K562 (cell line): Measurements from ENCODE around the gene CNPY3. TPM values are rescaled to one million over a fixed set of nuclear protein-coding genes. Genes with fewer than 3 reads are reported as not detected.
A peak's percentile ranks its signal among the peaks of the same experiment; 100 is the strongest.

Experiments
- CXXC5 ChIP-seq: fragments of 250-450 bp; sonication (Bioruptor Pico); IDR thresholded peaks from 2 replicates; pipeline ENCODE4 v1.8.0; 2022; ENCODE audit warnings: inconsistent platforms, mild to moderate bottlenecking, moderate library complexity
- FOS ChIP-seq: IDR thresholded peaks from 3 replicates; pipeline ENCODE4 v1.6.1; 2011; ENCODE audit not compliant: insufficient read length; ENCODE audit errors: extremely low read depth
- FOXK2 ChIP-seq, 2 experiments: fragments of 450-650 bp; IDR thresholded peaks in 1 of 2; conservative IDR thresholded peaks in 1 of 2; 2 replicates each; pipeline ENCODE4 v1.6.1; 2016; ENCODE audit warnings: low read depth in 2 of 2, mild to moderate bottlenecking in 1 of 2
- KAT7 ChIP-seq: sonication (generic); formaldehyde crosslinking; IDR thresholded peaks from 2 replicates; pipeline ENCODE4 v1.8.0; 2022; ENCODE audit warnings: missing genetic modification reagents, mild to moderate bottlenecking, borderline replicate concordance
- MITF ChIP-seq: IDR thresholded peaks from 2 replicates; pipeline ENCODE4 v1.6.1; 2014; ENCODE audit warnings: antibody characterized with exemption
- RCOR1 ChIP-seq, 2 experiments: IDR thresholded peaks; 2 replicates each; pipeline ENCODE4 v1.6.1; 2012; ENCODE audit warnings: low read depth in 2 of 2, low read length in 2 of 2, borderline replicate concordance in 1 of 2, improper control_type of control experiment in 1 of 2
- SAP30 ChIP-seq: fragments of 200-600 bp; sonication (generic); IDR thresholded peaks from 2 replicates; pipeline ENCODE4 v1.6.1; 2012; ENCODE audit warnings: borderline replicate concordance, low read depth, mild to moderate bottlenecking, moderate library complexity, low read length, control low read depth, inconsistent platforms; ENCODE audit not compliant: insufficient read depth, poor library complexity, severe bottlenecking
- SIX5 ChIP-seq, 2 experiments: IDR thresholded peaks; 2 replicates each; pipeline ENCODE4 v1.6.1; 2011; ENCODE audit warnings: low read length in 2 of 2, borderline replicate concordance in 1 of 2, low read depth in 1 of 2, mild to moderate bottlenecking in 1 of 2, moderate library complexity in 1 of 2; ENCODE audit not compliant: insufficient read depth in 1 of 2
- U2AF1 ChIP-seq: fragments of 200-400 bp; formaldehyde crosslinking; optimal IDR thresholded peaks from 2 replicates; pipeline ENCODE3; 2017; ENCODE audit warnings: mild to moderate bottlenecking, low read depth, low read length, moderate library complexity
- WHSC1 ChIP-seq: IDR thresholded peaks from one replicate; pipeline ENCODE4 v1.6.1; 2012; ENCODE audit warnings: low read length, control low read depth, inconsistent platforms
- ZBED1 ChIP-seq: IDR thresholded peaks from 2 replicates; pipeline ENCODE4 v1.6.1; 2014
- ZBTB2 ChIP-seq: fragments of 450-650 bp; IDR thresholded peaks from 2 replicates; pipeline ENCODE4 v1.6.1; 2016; ENCODE audit warnings: antibody characterized with exemption
- ZNF24 ChIP-seq: fragments of 450-650 bp; IDR thresholded peaks from 2 replicates; pipeline ENCODE4 v1.6.1; 2016
- ZNF592 ChIP-seq: fragments of 450-650 bp; IDR thresholded peaks from 2 replicates; pipeline ENCODE4 v1.6.1; 2017; ENCODE audit warnings: antibody characterized with exemption, mild to moderate bottlenecking
- ZNF76 ChIP-seq: fragments of 250-450 bp; sonication (Bioruptor Pico); IDR thresholded peaks from 2 replicates; pipeline ENCODE4 v1.4.0; 2020; ENCODE audit warnings: mild to moderate bottlenecking, moderate library complexity, borderline replicate concordance
- polyA plus RNA-seq, 8 experiments: library from polyadenylated mRNA; depleted of rRNA in 4 of 8; stranded (reverse) in 5 of 8; unstranded in 3 of 8; fragments of >200 nt; fragmentation: Nextera tagmentation in 2 of 8; fragmentation: Illumina TruSeq in 1 of 8; extraction: Ambion mirVana in 2 of 8; extraction: Trizol in 1 of 8; gene quantifications; 2 replicates each; pipeline versions ENCODE4 v1.2.1 to v1.2.3, GENCODE V29; 2011 to 2014; ENCODE audit warnings: inconsistent platforms in 1 of 8, missing spikeins in 1 of 8
- total RNA-seq, 7 experiments: library from RNA; depleted of rRNA in 6 of 7; stranded (reverse); fragments of >200 nt in 6 of 7; fragmentation: Illumina TruSeq in 2 of 7; extraction: Trizol in 2 of 7; gene quantifications; 2 replicates each; pipeline versions ENCODE4 v1.2.1 to v1.2.3, GENCODE V29; 2011 to 2021; ENCODE audit warnings: low replicate concordance in 1 of 7

Gene CNPY3
- total and polyA plus RNA-seq, 9 of the 15 experiments (the other 6 are each of a cell fraction or from before 2014, with no cell fraction given) = 2.4 to 37.4 (median 21.2) TPM

- peak; percentile 75 for TF ChIP-seq ZNF592
- peak; percentile 98 for TF ChIP-seq CXXC5
- peak; percentile 97; the same call in 1 of the 2 replicates for TF ChIP-seq KAT7
- TF ChIP-seq WHSC1 = no peak
- peak; percentile 61 for TF ChIP-seq U2AF1
- peak; percentile 71 for TF ChIP-seq MITF
- TF ChIP-seq ZBED1 = no peak
- TF ChIP-seq FOS = peak; percentile 99
- 0 out of 2 replicates have a peak, but pooled peaks have one; percentile 46 for TF ChIP-seq ZNF76
- peak; percentile 98 to 99 for TF ChIP-seq FOXK2 (conservative IDR thresholded peaks at IDR 0.05 in 1 of 2, IDR thresholded peaks at IDR 0.05 in 1 of 2; ENCODE audit: low read depth in 2 of 2)
- TF ChIP-seq SIX5 (IDR thresholded peaks at IDR 0.05; ENCODE audit: borderline replicate concordance in 1 of 2, insufficient read depth in 1 of 2, low read depth in 1 of 2, low read length in 2 of 2) = no peak
- TF ChIP-seq SAP30 = peak; percentile 94
- TF ChIP-seq ZBTB2 = peak; percentile 33; the same call in 1 of the 2 replicates
- TF ChIP-seq RCOR1 (IDR thresholded peaks at IDR 0.05; ENCODE audit: borderline replicate concordance in 1 of 2, low read depth in 2 of 2, low read length in 2 of 2) = peak; percentile 64 to 92
- peak; percentile 8; the same call in 1 of the 2 replicates for TF ChIP-seq ZNF24
Observed at GRCh38 chr6:42928986-42929820, at the start of gene CNPY3 (continued).
